Neural cell (in vitro differentiated cells): ENCODE results near the gene TTR. TPM values are rescaled to one million over a fixed set of nuclear protein-coding genes. Genes with fewer than 3 reads are reported as not detected.

ENCODE experiments used
- H2AFZ ChIP-seq: fragments of 200-600, 300-800 bp; sonication (generic), shearing (Covaris generic); 2 replicates; pipeline ENCODE4 v1.6.0; 2014; ENCODE audit warnings: low read depth, mild to moderate bottlenecking, antibody characterized with exemption, low read length, moderate library complexity
- H3F3A ChIP-seq: fragments of 200-600 bp; shearing (Covaris generic); 2 replicates; pipeline ENCODE4 v1.6.1; 2016; ENCODE audit warnings: mild to moderate bottlenecking, moderate library complexity, mixed read lengths, antibody characterized with exemption, low read length; ENCODE audit not compliant: insufficient read depth, poor library complexity, severe bottlenecking
- H3K27ac ChIP-seq: fragments of 200-600, 300-800 bp; sonication (generic), shearing (Covaris generic); 2 replicates; pipeline ENCODE4 v1.5.1; 2014; ENCODE audit warnings: mild to moderate bottlenecking, low read length, moderate library complexity
- H3K27me3 ChIP-seq: fragments of 300-800, 200-600 bp; sonication (generic), shearing (Covaris generic); 2 replicates; pipeline ENCODE4 v1.6.0; 2014; ENCODE audit warnings: mild to moderate bottlenecking, low read depth, low read length, moderate library complexity; ENCODE audit not compliant: insufficient read depth
- H3K36me3 ChIP-seq: fragments of 300-800, 200-600 bp; sonication (generic), shearing (Covaris generic); 2 replicates; pipeline ENCODE4 v1.5.1; 2014; ENCODE audit warnings: mild to moderate bottlenecking, antibody characterized with exemption, low read length, moderate library complexity; ENCODE audit not compliant: insufficient read depth
- H3K4me2 ChIP-seq: fragments of 300-800, 200-600 bp; sonication (generic), shearing (Covaris generic); 2 replicates; pipeline ENCODE4 v1.6.0; 2014; ENCODE audit warnings: mild to moderate bottlenecking, low read length
- H3K4me3 ChIP-seq: fragments of 300-800, 200-600 bp; sonication (generic), shearing (Covaris generic); 2 replicates; pipeline ENCODE4 v1.5.1; 2014; ENCODE audit warnings: mild to moderate bottlenecking, low read length, moderate library complexity
- H3K79me2 ChIP-seq: fragments of 200-600 bp; shearing (Covaris generic); replicated peaks from 2 replicates; pipeline ENCODE4 v1.6.0; 2014; ENCODE audit warnings: mild to moderate bottlenecking, low read length, moderate library complexity; ENCODE audit not compliant: insufficient read depth
- H3K9ac ChIP-seq: fragments of 300-800, 200-600 bp; sonication (generic), shearing (Covaris generic); 2 replicates; pipeline ENCODE4 v1.6.1; 2016; ENCODE audit warnings: mild to moderate bottlenecking, low read length, mixed read lengths
- H3K9me2 ChIP-seq: fragments of 200-600 bp; shearing (Covaris generic); 2 replicates; pipeline ENCODE4 v1.6.1; 2016; ENCODE audit warnings: mild to moderate bottlenecking, low read length, mixed read lengths; ENCODE audit not compliant: insufficient read depth
- H3K9me3 ChIP-seq: fragments of 200-600, 300-800 bp; sonication (generic), shearing (Covaris generic); 2 replicates; pipeline ENCODE4 v1.6.1; 2016; ENCODE audit warnings: mild to moderate bottlenecking, mixed run types, low read length, moderate library complexity, mixed read lengths
- H4K20me1 ChIP-seq: fragments of 200-600 bp; shearing (Covaris generic); 2 replicates; pipeline ENCODE4 v1.6.1; 2016; ENCODE audit warnings: mild to moderate bottlenecking, mixed run types; ENCODE audit not compliant: insufficient read depth
- EP300 ChIP-seq: fragments of 450-650 bp; conservative IDR thresholded peaks from 2 replicates; pipeline ENCODE4 v1.6.1; 2014; ENCODE audit warnings: antibody characterized with exemption, mild to moderate bottlenecking, moderate library complexity; ENCODE audit not compliant: poor library complexity, severe bottlenecking
- EZH2 ChIP-seq: fragments of 200-600, 300-800 bp; shearing (Covaris generic), sonication (generic); IDR thresholded peaks from 2 replicates; pipeline ENCODE4 v1.6.1; 2014; ENCODE audit warnings: antibody characterized with exemption, low read length, borderline replicate concordance, mild to moderate bottlenecking; ENCODE audit not compliant: insufficient read depth, poor library complexity, severe bottlenecking
- MXI1 ChIP-seq: fragments of 450-650 bp; conservative IDR thresholded peaks from 2 replicates; pipeline ENCODE4 v1.6.1; 2014; ENCODE audit warnings: antibody characterized with exemption, mild to moderate bottlenecking; ENCODE audit not compliant: poor library complexity, severe bottlenecking
- POLR2AphosphoS5 ChIP-seq: IDR thresholded peaks from 2 replicates; pipeline ENCODE4 v1.6.1; 2012
- RAD21 ChIP-seq: fragments of 450-650 bp; conservative IDR thresholded peaks from 2 replicates; pipeline ENCODE4 v1.6.1; 2014; ENCODE audit warnings: antibody characterized with exemption, mild to moderate bottlenecking, moderate library complexity
- REST ChIP-seq: IDR thresholded peaks from 2 replicates; pipeline ENCODE4 v1.6.1; 2012; ENCODE audit warnings: borderline replicate concordance
- SMC3 ChIP-seq: fragments of 450-650 bp; conservative IDR thresholded peaks from 2 replicates; pipeline ENCODE4 v1.6.1; 2014; ENCODE audit warnings: antibody characterized with exemption, mild to moderate bottlenecking, moderate library complexity; ENCODE audit not compliant: poor library complexity
- TAF1 ChIP-seq: IDR thresholded peaks from 2 replicates; pipeline ENCODE4 v1.6.1; 2012; ENCODE audit warnings: low read depth
- polyA plus RNA-seq: library from polyadenylated mRNA; depleted of rRNA; stranded (reverse); fragments of >200 nt; gene quantifications from 2 replicates; pipeline ENCODE4 v1.2.3, GENCODE V29; 2014
- TF ChIP-seq, protein P1 (sequence below): fragments of 450-650 bp; IDR thresholded peaks from 2 replicates; pipeline ENCODE4 v1.5.1; 2014; ENCODE audit warnings: antibody characterized with exemption, mild to moderate bottlenecking, moderate library complexity; ENCODE audit not compliant: poor library complexity, severe bottlenecking

Gene TTR
- polyA plus RNA-seq, 1 donor from 2014 or later = not detected

GRCh38 chr18:31611511-31611910 is 19.8 kb downstream of the TTR start:
- Histone ChIP-seq H3K9me3 (no peaks in the 10 kb centered on the region), H4K20me1 (no peaks in the 10 kb centered on the region), H3K9me2 (no peaks in the 10 kb centered on the region), H3F3A (no peaks in the 10 kb centered on the region), H3K4me3 (no peak overlapping the region), H2AFZ (no peak overlapping the region), H3K36me3 (no peaks in the 10 kb centered on the region), H3K4me2 (no peak overlapping the region), H3K79me2 (no peaks in the 10 kb centered on the region), H3K27ac (no peak overlapping the region), H3K27me3 (no peaks in the 10 kb centered on the region), H3K9ac (no peak overlapping the region)
- TF ChIP-seq SMC3 (no peak), EP300 (no peak), POLR2AphosphoS5 (no peak), EZH2 (no peak), TAF1 (no peak), MXI1 (no peak), REST (no peak), RAD21 (no peak)
- TF ChIP-seq, protein P1, sequence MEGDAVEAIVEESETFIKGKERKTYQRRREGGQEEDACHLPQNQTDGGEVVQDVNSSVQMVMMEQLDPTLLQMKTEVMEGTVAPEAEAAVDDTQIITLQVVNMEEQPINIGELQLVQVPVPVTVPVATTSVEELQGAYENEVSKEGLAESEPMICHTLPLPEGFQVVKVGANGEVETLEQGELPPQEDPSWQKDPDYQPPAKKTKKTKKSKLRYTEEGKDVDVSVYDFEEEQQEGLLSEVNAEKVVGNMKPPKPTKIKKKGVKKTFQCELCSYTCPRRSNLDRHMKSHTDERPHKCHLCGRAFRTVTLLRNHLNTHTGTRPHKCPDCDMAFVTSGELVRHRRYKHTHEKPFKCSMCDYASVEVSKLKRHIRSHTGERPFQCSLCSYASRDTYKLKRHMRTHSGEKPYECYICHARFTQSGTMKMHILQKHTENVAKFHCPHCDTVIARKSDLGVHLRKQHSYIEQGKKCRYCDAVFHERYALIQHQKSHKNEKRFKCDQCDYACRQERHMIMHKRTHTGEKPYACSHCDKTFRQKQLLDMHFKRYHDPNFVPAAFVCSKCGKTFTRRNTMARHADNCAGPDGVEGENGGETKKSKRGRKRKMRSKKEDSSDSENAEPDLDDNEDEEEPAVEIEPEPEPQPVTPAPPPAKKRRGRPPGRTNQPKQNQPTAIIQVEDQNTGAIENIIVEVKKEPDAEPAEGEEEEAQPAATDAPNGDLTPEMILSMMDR = no peak

DNA sequence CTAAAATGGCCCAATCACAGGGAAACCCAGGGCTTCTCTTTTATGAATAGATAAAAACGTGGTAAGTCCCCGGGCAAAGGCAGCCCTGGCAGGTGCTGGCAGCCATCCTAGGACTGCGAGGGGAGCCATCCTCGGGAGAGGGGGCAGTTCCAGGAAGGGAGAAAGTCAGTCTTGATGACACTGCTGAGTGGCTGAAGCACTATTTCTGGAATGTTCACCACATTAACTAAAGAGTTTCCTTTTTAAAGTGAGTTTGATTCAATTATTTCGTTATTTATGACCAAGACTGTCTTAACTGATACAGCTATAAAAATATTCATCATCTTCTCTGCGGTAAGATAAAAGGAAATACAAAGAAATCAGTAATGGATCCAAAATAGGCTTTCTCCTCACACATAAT is 20.4 kb downstream of the TTR start:
- TF ChIP-seq SMC3 (no peak), EP300 (no peak), TAF1 (no peak), RAD21 (no peak)
- TF ChIP-seq, protein P1 = no peak
- H3F3A ChIP-seq = no peaks in the 10 kb centered on the region
- H3K9me3 ChIP-seq = no peaks in the 10 kb centered on the region
- no peak overlapping the region for H2AFZ ChIP-seq
- no peaks in the 10 kb centered on the region for H3K79me2 ChIP-seq
- H3K9me2 ChIP-seq = no peaks in the 10 kb centered on the region
- no peaks in the 10 kb centered on the region for H4K20me1 ChIP-seq
- no peak overlapping the region for H3K27ac ChIP-seq
- H3K4me2 ChIP-seq = no peak overlapping the region
- H3K9ac ChIP-seq = no peak overlapping the region
- no peaks in the 10 kb centered on the region for H3K27me3 ChIP-seq
- no peaks in the 10 kb centered on the region for H3K36me3 ChIP-seq
- H3K4me3 ChIP-seq = no peak overlapping the region
